Stimulated activated CD8-positive, alpha-beta memory T cell treated with anti-CD3 and anti-CD28 coated beads, Interleukin-12 subunit alpha, Interleukin-12 subunit beta, amount 100 ng/mL, for 1 hour (primary cell): ENCODE measurements around the gene CCDC201.
"Not testable (repeated sequence)": the region's sequence is repeated elsewhere in the genome, so short reads cannot be mapped to it uniquely, and the experiment has no call there.

Experiments
- DNase-seq: peaks from one replicate; pipeline ENCODE4 v3.0.0-alpha.2; 2020; ENCODE audit warnings: low read depth

CCDC201 gene

GRCh38 chr7:45817913-45818312 is 55.0 kb downstream of the CCDC201 start:
- DNase-seq: not testable (repeated sequence)

DNA sequence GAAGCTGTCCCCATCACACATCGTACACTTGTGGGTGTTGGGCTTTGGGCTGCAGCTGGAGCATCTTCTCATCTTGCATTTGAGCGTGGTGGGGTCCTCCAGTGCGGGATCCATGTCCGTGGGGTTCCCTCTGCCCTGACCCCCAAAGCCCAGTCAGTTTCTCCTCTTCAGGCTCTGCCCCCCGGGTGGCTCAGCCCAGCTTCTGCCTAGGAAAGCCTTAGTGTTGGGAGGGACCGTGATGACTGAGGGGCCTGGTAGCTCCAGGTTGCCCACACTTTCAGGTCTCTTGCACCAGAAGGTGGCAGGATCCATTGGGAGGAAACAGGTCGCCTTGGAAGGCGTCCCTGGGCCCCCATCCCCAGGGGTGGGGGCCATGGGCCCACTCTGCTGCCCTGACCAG is 55.9 kb downstream of the CCDC201 start:
- not testable (repeated sequence) for DNase-seq

DNA sequence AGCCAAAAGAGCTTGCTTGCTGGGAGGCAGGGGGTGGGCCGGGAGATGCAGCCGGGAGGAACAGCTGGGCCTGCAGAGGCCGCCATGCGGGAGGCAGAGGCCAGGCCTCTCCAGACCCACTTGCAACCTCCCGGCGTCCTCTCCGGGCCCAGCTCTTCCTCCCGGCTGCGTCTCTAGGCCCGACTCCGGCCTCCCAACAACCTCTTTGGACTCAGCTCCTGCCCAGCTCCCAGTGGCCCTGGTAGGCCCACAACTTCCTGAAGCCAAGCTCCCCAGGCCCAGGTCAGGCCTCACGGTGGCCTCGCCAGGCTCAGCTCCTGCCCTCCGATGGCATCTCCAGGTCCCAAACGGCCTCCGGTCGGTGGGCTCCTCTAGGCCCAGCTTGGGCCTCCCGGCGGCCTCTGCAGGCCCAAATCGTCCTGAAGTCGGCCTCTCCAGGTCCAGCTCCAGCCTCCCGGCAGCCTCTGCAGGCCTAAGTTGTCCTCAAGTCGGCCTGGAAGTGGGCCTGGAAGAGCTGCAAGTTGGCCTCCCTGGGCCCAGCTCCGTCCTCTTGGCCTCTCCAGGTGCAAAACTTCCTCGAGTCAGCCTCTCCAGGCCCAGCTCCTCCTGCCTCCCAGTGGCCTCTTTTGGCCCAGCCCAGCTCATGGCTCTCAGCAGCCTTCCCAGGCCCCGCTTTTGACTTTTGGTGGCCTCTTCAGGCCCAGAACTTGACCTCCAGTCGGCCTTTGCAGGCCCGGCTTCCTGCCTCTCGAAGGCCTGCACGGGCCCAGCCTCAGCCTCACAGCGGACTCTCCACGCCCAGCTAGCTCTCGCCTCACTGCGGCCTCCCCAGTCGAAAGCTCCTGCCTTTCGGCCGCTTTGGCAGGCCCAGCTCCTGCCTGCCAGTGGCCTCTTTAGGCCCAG is 58.4 kb downstream of the CCDC201 start:
- not testable (repeated sequence) for DNase-seq

DNA sequence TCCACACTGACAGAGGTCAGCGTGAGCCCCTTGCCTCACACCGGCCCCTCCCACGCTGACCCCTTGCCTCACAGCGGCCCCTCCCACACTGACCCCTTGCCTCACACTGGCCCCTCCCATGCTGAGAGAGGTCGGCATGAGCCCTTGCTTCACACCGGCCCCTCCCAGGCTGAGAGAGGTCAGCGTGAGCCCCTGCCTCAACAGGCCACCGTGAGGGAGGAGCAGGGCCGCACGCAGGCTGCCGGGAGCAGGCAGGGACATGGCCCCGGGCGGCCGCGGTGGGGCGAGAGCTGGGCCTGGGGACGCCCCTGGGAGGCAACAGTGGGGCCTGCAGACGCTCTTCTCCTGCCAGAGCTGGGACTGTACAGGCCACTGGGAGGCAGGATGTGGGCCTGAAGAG is 59.1 kb downstream of the CCDC201 start:
- not testable (repeated sequence) for DNase-seq

GRCh38 chr7:45812946-45813345 is 59.9 kb downstream of the CCDC201 start:
- DNase-seq: no peak

DNA sequence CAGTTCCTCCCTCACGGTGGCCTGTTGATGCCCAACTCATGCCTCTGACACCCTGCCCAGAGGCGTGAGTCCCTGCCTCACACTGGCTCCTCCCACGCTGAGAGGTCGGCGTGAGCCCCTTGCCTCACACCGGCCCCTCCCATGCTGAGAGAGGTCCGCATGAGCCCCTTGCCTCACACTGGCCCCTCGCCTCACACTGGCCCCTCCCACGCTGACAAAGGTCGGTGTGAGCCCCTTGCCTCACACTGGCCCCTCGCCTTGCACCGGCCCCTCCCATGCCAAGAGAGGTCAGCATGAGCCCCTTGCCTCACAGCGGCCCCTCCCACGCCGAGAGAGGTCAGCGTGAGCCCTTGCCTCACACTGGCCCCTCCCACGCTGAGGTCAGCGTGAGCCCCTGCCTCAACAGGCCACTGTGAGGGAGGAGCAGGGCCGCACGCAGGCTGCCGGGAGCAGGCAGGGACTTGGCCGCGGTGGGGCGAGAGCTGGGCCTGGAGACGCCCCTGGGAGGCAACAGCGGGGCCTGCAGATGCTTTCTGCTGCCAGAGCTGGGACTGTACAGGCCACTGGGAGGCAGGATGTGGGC is 61.1 kb downstream of the CCDC201 start:
- not testable (repeated sequence) for DNase-seq

DNA sequence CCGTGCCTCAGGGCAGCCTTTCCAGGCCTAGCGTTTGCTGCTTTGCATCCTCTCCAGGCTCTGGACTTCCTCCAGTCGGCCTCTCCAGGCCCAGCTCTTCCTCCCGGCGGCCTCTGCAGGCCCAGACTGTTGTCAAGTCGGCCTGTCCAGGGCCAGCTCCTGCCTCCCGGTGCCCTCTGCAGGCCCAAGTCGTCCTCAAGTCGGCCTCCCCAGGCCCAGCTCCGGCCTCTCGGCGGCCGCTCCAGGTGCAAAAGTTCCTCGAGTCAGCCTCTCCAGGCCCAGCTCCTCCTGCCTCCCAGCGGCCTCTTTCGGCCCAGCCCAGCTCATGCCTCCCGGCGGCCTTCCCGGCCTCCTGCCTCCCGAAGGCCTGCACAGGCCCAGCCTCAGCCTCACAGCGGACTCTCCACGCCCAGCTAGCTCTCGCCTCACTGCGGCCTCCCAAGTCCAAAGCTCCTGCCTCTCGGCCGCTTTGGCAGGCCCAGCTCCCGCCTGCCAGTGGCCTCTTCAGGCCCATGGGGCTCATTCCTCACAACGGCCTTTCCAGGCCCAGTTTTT is 62.4 kb downstream of the CCDC201 start:
- not testable (repeated sequence) for DNase-seq
